H9 (cell line): ENCODE data around the gene SSTR5. TPM values are rescaled to one million over a fixed set of nuclear protein-coding genes. Genes with fewer than 3 reads are reported as not detected.

ENCODE experiments used
- DNase-seq: peaks from one replicate; pipeline ENCODE4 v3.0.0-alpha.2; 2017
- H2AFZ ChIP-seq: one replicate; pipeline ENCODE4 v1.6.1; 2013; ENCODE audit warnings: mild to moderate bottlenecking, low read length, control low read depth, moderate library complexity
- H2AK5ac ChIP-seq: 2 replicates; pipeline ENCODE4 v1.6.1; 2013; ENCODE audit warnings: low read length, control low read depth, mixed read lengths; ENCODE audit not compliant: insufficient read length
- H2BK120ac ChIP-seq: one replicate; pipeline ENCODE4 v1.6.1; 2013; ENCODE audit warnings: low read depth, mild to moderate bottlenecking, low read length, control low read depth, inconsistent platforms; ENCODE audit not compliant: poor library complexity, severe bottlenecking
- H2BK12ac ChIP-seq: 2 replicates; pipeline ENCODE4 v1.6.1; 2013; ENCODE audit warnings: low read length, control low read depth, mixed read lengths, low read depth; ENCODE audit not compliant: insufficient read length
- H2BK15ac ChIP-seq: 2 replicates; pipeline ENCODE4 v1.6.1; 2013; ENCODE audit warnings: low read depth, low read length, control low read depth
- H2BK20ac ChIP-seq: one replicate; pipeline ENCODE4 v1.6.1; 2013; ENCODE audit warnings: low read depth, mild to moderate bottlenecking, low read length, control low read depth, inconsistent platforms; ENCODE audit not compliant: poor library complexity, severe bottlenecking
- H2BK5ac ChIP-seq: 2 replicates; pipeline ENCODE4 v1.6.1; 2013; ENCODE audit warnings: low read length, control low read depth, mixed read lengths; ENCODE audit not compliant: insufficient read length
- H3K14ac ChIP-seq: 2 replicates; pipeline ENCODE4 v1.6.1; 2013; ENCODE audit warnings: low read length, control low read depth; ENCODE audit not compliant: insufficient read depth
- H3K18ac ChIP-seq: 2 replicates; pipeline ENCODE4 v1.6.1; 2013; ENCODE audit warnings: low read depth, mild to moderate bottlenecking, mixed read lengths, low read length, control low read depth; ENCODE audit not compliant: insufficient read length
- H3K23ac ChIP-seq: 2 replicates; pipeline ENCODE4 v1.6.1; 2013; ENCODE audit warnings: low read length, control low read depth, mixed read lengths, low read depth; ENCODE audit not compliant: insufficient read length
- H3K23me2 ChIP-seq: 2 replicates; pipeline ENCODE4 v1.6.1; 2013; ENCODE audit warnings: low read depth, mild to moderate bottlenecking, mixed read lengths, low read length, control low read depth; ENCODE audit not compliant: insufficient read length, poor library complexity, severe bottlenecking
- H3K27ac ChIP-seq: 2 replicates; pipeline ENCODE4 v1.5.1; 2013; ENCODE audit warnings: low read length, control low read depth, mixed read lengths, low read depth; ENCODE audit not compliant: insufficient read length
- H3K27me3 ChIP-seq: 2 replicates; pipeline ENCODE4 v1.6.1; 2013; ENCODE audit warnings: low read length, control low read depth, inconsistent platforms; ENCODE audit not compliant: insufficient read depth
- H3K4ac ChIP-seq: 2 replicates; pipeline ENCODE4 v1.6.1; 2013; ENCODE audit warnings: low read depth, mild to moderate bottlenecking, control low read depth, inconsistent platforms, low read length, moderate library complexity
- H3K4me1 ChIP-seq: 2 replicates; pipeline ENCODE4 v1.6.1; 2013; ENCODE audit warnings: low read length, control low read depth, inconsistent platforms; ENCODE audit not compliant: insufficient read depth
- H3K4me2 ChIP-seq: 2 replicates; pipeline ENCODE4 v1.6.1; 2013; ENCODE audit warnings: low read length, control low read depth, mixed read lengths; ENCODE audit not compliant: insufficient read length, insufficient read depth
- H3K56ac ChIP-seq: 2 replicates; pipeline ENCODE4 v1.6.1; 2013; ENCODE audit warnings: low read depth, mild to moderate bottlenecking, mixed read lengths, low read length, control low read depth; ENCODE audit not compliant: insufficient read length
- H3K79me1 ChIP-seq: 2 replicates; pipeline ENCODE4 v1.6.1; 2013; ENCODE audit warnings: low read depth, mild to moderate bottlenecking, moderate library complexity, low read length, control low read depth, inconsistent platforms; ENCODE audit not compliant: insufficient read depth, poor library complexity, severe bottlenecking
- H3K79me2 ChIP-seq: 2 replicates; pipeline ENCODE4 v1.6.1; 2013; ENCODE audit warnings: low read length, control low read depth, inconsistent platforms; ENCODE audit not compliant: insufficient read depth
- H3K9ac ChIP-seq: 2 replicates; pipeline ENCODE4 v1.6.1; 2013; ENCODE audit warnings: low read length, control low read depth, mixed read lengths; ENCODE audit not compliant: insufficient read length; ENCODE audit errors: extremely low read depth
- H3K9me3 ChIP-seq: one replicate; pipeline ENCODE4 v1.6.1; 2013; ENCODE audit warnings: low read depth, low read length, inconsistent platforms; ENCODE audit not compliant: control insufficient read depth
- H3T11ph ChIP-seq: one replicate; pipeline ENCODE4 v1.6.1; 2013; ENCODE audit warnings: mild to moderate bottlenecking, low read length, control low read depth, inconsistent platforms
- H4K20me1 ChIP-seq: one replicate; pipeline ENCODE4 v1.6.1; 2013; ENCODE audit not compliant: control insufficient read depth, insufficient read length, insufficient read depth
- H4K5ac ChIP-seq: 2 replicates; pipeline ENCODE4 v1.6.1; 2013; ENCODE audit warnings: low read depth, mild to moderate bottlenecking, mixed read lengths, low read length, control low read depth; ENCODE audit not compliant: insufficient read length
- H4K8ac ChIP-seq: replicated peaks from 2 replicates; pipeline ENCODE4 v1.6.1; 2013; ENCODE audit warnings: low read length, control low read depth, mixed read lengths, low read depth; ENCODE audit not compliant: insufficient read length
- H4K91ac ChIP-seq: 2 replicates; pipeline ENCODE4 v1.6.1; 2013; ENCODE audit warnings: low read depth, mild to moderate bottlenecking, moderate library complexity, mixed read lengths, low read length, control low read depth; ENCODE audit not compliant: insufficient read length
- H3K27ac Mint-ChIP-seq, 3 experiments: 2 replicates in 2 of 3; 3 replicates in 1 of 3; pipeline ENCODE4 v1.8.0; 2020 to 2021; ENCODE audit warnings: mixed read lengths in 3 of 3, mild to moderate bottlenecking in 1 of 3, moderate library complexity in 1 of 3
- H3K27me3 Mint-ChIP-seq: 2 replicates; pipeline ENCODE4 v1.8.0; 2021; ENCODE audit warnings: low read depth, mild to moderate bottlenecking, moderate library complexity, mixed read lengths
- H3K36me3 Mint-ChIP-seq, 3 experiments: 2 replicates in 2 of 3; 3 replicates in 1 of 3; pipeline ENCODE4 v1.8.0; 2020 to 2021; ENCODE audit warnings: low read depth in 3 of 3, mixed read lengths in 3 of 3; ENCODE audit not compliant: insufficient read depth in 1 of 3
- H3K4me1 Mint-ChIP-seq, 2 experiments: 2 replicates each; pipeline ENCODE4 v1.8.0; 2020; ENCODE audit warnings: mixed read lengths in 2 of 2
- H3K4me3 Mint-ChIP-seq, 2 experiments: 2 replicates in 1 of 2; 3 replicates in 1 of 2; pipeline ENCODE4 v1.8.0; 2020 to 2021; ENCODE audit warnings: mild to moderate bottlenecking in 2 of 2, mixed read lengths in 2 of 2, moderate library complexity in 1 of 2
- H3K9me3 Mint-ChIP-seq, 2 experiments: 2 replicates in 1 of 2; 3 replicates in 1 of 2; pipeline ENCODE4 v1.8.0; 2020; ENCODE audit warnings: mild to moderate bottlenecking in 2 of 2, mixed read lengths in 2 of 2, moderate library complexity in 1 of 2
- WGBS: extraction: QIAGEN DNeasy Blood & Tissue Kit; methylation state at CpG from one replicate; pipeline ENCODE4 v1.1.7; 2013; ENCODE audit warnings: missing lambda C conversion rate, low lambda C conversion rate, mixed read lengths; ENCODE audit not compliant: insufficient read length; ENCODE audit errors: extremely low coverage; 5-methylcytosine and 5-hydroxymethylcytosine counted together
- total RNA-seq: library from RNA; stranded (reverse); gene quantifications from 2 replicates; pipeline ENCODE4 v1.2.1, GENCODE V29; 2021
- TF ChIP-seq, protein P1 (sequence below): fragments of 200-600 bp; sonication (generic); conservative IDR thresholded peaks from 3 replicates; pipeline ENCODE4 v1.8.0; 2021; ENCODE audit warnings: antibody characterized with exemption, mild to moderate bottlenecking

The SSTR5 gene
- total RNA-seq, 1 experiment from 2014 or later = 0.22 TPM

GRCh38 chr16:1032607-1033006, 39.9 kb upstream of the SSTR5 start:
- TF ChIP-seq, protein P1, sequence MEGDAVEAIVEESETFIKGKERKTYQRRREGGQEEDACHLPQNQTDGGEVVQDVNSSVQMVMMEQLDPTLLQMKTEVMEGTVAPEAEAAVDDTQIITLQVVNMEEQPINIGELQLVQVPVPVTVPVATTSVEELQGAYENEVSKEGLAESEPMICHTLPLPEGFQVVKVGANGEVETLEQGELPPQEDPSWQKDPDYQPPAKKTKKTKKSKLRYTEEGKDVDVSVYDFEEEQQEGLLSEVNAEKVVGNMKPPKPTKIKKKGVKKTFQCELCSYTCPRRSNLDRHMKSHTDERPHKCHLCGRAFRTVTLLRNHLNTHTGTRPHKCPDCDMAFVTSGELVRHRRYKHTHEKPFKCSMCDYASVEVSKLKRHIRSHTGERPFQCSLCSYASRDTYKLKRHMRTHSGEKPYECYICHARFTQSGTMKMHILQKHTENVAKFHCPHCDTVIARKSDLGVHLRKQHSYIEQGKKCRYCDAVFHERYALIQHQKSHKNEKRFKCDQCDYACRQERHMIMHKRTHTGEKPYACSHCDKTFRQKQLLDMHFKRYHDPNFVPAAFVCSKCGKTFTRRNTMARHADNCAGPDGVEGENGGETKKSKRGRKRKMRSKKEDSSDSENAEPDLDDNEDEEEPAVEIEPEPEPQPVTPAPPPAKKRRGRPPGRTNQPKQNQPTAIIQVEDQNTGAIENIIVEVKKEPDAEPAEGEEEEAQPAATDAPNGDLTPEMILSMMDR = no peak
- H3T11ph ChIP-seq = no peak overlapping the region
- no peak overlapping the region for H2AFZ ChIP-seq
- H2BK15ac ChIP-seq = no peak overlapping the region
- no peaks in the 10 kb centered on the region; the same call in 1 of the 2 replicates for H3K27me3 Mint-ChIP-seq
- H3K27me3 ChIP-seq = no peaks in the 10 kb centered on the region
- H2BK120ac ChIP-seq = no peak overlapping the region
- H3K36me3 Mint-ChIP-seq = no peaks in the 10 kb centered on the region
- no peak overlapping the region for H2BK5ac ChIP-seq
- no peaks in the 10 kb centered on the region for H3K9me3 ChIP-seq
- H3K23ac ChIP-seq = no peak overlapping the region
- H3K23me2 ChIP-seq = no peaks in the 10 kb centered on the region
- no peak overlapping the region for H3K27ac Mint-ChIP-seq
- H3K79me1 ChIP-seq = no peaks in the 10 kb centered on the region
- H3K79me2 ChIP-seq = no peaks in the 10 kb centered on the region
- H2AK5ac ChIP-seq = no peak overlapping the region
- H3K27ac ChIP-seq = no peak overlapping the region
- H4K91ac ChIP-seq = no peak overlapping the region
- WGBS = 100% methylated on average over 2 of the region's 2 CpGs
- H4K20me1 ChIP-seq = no peaks in the 10 kb centered on the region
- no peak overlapping the region for H3K4me2 ChIP-seq
- no peak overlapping the region for H3K18ac ChIP-seq
- no peak overlapping the region for H4K5ac ChIP-seq
- H4K8ac ChIP-seq = no peak overlapping the region
- H3K9ac ChIP-seq = no peak overlapping the region
- H2BK12ac ChIP-seq = no peak overlapping the region
- no peaks in the 10 kb centered on the region for H3K4me1 ChIP-seq
- H3K4me1 Mint-ChIP-seq = no peaks in the 10 kb centered on the region
- no peak overlapping the region for H3K14ac ChIP-seq
- H3K4me3 Mint-ChIP-seq = no peak overlapping the region
- no peak overlapping the region for H3K56ac ChIP-seq
- no peak overlapping the region for H3K4ac ChIP-seq
- DNase-seq = no peak
- H2BK20ac ChIP-seq = no peak overlapping the region
- H3K9me3 Mint-ChIP-seq = no peaks in the 10 kb centered on the region
